GM20000 (cell line): ENCODE measurements around the gene TMEM33.

Experiments
- DNase-seq: peaks from one replicate; pipeline ENCODE4 v3.0.0; 2012; ENCODE audit warnings: low spot score
- CTCF ChIP-seq: IDR thresholded peaks from 2 replicates; pipeline ENCODE4 v1.5.1; 2012; ENCODE audit warnings: mild to moderate bottlenecking, control low read depth; ENCODE audit errors: extremely low read depth, missing control alignments

Gene TMEM33

GRCh38 chr4:41927796-41928499 lies 7.3 kb upstream of the TMEM33 start:
- no peak for TF ChIP-seq CTCF
- DNase-seq = no peak

- DNase-seq = no peak
- no peak for TF ChIP-seq CTCF
Observed at GRCh38 chr4:41930139-41930831, 4.9 kb upstream of the TMEM33 start.

GRCh38 chr4:41932988-41933387 lies 2.2 kb upstream of the TMEM33 start:
- no peak for DNase-seq
- TF ChIP-seq CTCF = no peak

GRCh38 chr4:41933997-41934503 lies 1.2 kb upstream of the TMEM33 start:
- no peak for DNase-seq
- no peak for TF ChIP-seq CTCF

GRCh38 chr4:41934514-41934900 lies 722 bp upstream of the TMEM33 start:
- DNase-seq = no peak
- no peak for TF ChIP-seq CTCF

- TF ChIP-seq CTCF = no peak
- DNase-seq = peak; percentile 15
Observed at GRCh38 chr4:41935652-41936021, 408 bp downstream of the TMEM33 start.

- DNase-seq = no peak
- no peak for TF ChIP-seq CTCF
Observed at GRCh38 chr4:41939016-41939626, 3.9 kb downstream of the TMEM33 start.
